Left ventricle myocardium inferior (tissue), 1 donor: Measurements from ENCODE around the gene TMEM209. TPM values are rescaled to one million over a fixed set of nuclear protein-coding genes. Genes with fewer than 3 reads are reported as not detected.
A peak's percentile ranks its signal among the peaks of the same experiment; 100 is the strongest.

Source experiments
- DNase-seq: peaks from one replicate; pipeline ENCODE4 v3.0.0-alpha.2; 2020
- H3K27ac ChIP-seq: fragments of 200-600 bp; replicated peaks from 2 replicates; pipeline ENCODE4 v1.8.0; 2021
- H3K27me3 ChIP-seq: fragments of 200-600 bp; 2 replicates; pipeline ENCODE4 v1.8.0; 2021; ENCODE audit warnings: low read depth
- H3K36me3 ChIP-seq: fragments of 200-600 bp; 2 replicates; pipeline ENCODE4 v1.8.0; 2021
- H3K4me1 ChIP-seq: fragments of 200-600 bp; 2 replicates; pipeline ENCODE4 v1.8.0; 2021
- H3K4me3 ChIP-seq: fragments of 200-600 bp; 2 replicates; pipeline ENCODE4 v1.8.0; 2021; ENCODE audit warnings: mild to moderate bottlenecking, moderate library complexity
- H3K9me3 ChIP-seq: fragments of 200-600 bp; replicated peaks from 2 replicates; pipeline ENCODE4 v1.8.0; 2021
- intact Hi-C: fragments of 100-400 bp; cut with micrococcal nuclease; formaldehyde crosslinking; loops from one replicate; pipeline ENCODE4 v1.11.0; 2022
- total RNA-seq: library from RNA; stranded (reverse); fragmentation: NEBNext Ultra II Directional; extraction: Animal tissue kit (Norgen Biotek cat#: 25700); gene quantifications from one replicate; pipeline ENCODE4 v1.2.1, GENCODE V29; 2021
- TF ChIP-seq, protein P1 (sequence below): fragments of 200-600 bp; IDR thresholded peaks from 2 replicates; pipeline ENCODE4 v1.8.0; 2021; ENCODE audit warnings: antibody characterized with exemption, mild to moderate bottlenecking, borderline replicate concordance
- donor health status: DM: no; HTN: yes; CAD: no; lungs with severe emphysema.

Gene TMEM209
- total RNA-seq, 1 donor from 2014 or later = 9.9 TPM

- Histone ChIP-seq H3K9me3 (no peaks in the 10 kb centered on the region), H3K4me1 (peaks cover 15% of the 10 kb centered on the region), H3K27me3 (no peaks in the 10 kb centered on the region), H3K4me3 (peak overlapping the region; percentile 72), H3K36me3 (peaks cover 20% of the 10 kb centered on the region), H3K27ac (peak overlapping the region; percentile 63)
- no peak for DNase-seq
- TF ChIP-seq, protein P1, sequence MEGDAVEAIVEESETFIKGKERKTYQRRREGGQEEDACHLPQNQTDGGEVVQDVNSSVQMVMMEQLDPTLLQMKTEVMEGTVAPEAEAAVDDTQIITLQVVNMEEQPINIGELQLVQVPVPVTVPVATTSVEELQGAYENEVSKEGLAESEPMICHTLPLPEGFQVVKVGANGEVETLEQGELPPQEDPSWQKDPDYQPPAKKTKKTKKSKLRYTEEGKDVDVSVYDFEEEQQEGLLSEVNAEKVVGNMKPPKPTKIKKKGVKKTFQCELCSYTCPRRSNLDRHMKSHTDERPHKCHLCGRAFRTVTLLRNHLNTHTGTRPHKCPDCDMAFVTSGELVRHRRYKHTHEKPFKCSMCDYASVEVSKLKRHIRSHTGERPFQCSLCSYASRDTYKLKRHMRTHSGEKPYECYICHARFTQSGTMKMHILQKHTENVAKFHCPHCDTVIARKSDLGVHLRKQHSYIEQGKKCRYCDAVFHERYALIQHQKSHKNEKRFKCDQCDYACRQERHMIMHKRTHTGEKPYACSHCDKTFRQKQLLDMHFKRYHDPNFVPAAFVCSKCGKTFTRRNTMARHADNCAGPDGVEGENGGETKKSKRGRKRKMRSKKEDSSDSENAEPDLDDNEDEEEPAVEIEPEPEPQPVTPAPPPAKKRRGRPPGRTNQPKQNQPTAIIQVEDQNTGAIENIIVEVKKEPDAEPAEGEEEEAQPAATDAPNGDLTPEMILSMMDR = no peak
- intact Hi-C loops = no loop called here
Observed at GRCh38 chr7:130140551-130141160, 64.5 kb downstream of the TMEM209 start.

- H3K4me1 ChIP-seq = peaks cover 15% of the 10 kb centered on the region
- no peaks in the 10 kb centered on the region for H3K9me3 ChIP-seq
- intact Hi-C loops = no loop called here
- TF ChIP-seq, protein P1 = no peak
- peaks cover 32% of the 10 kb centered on the region for H3K36me3 ChIP-seq
- DNase-seq = no peak
- no peak overlapping the region for H3K4me3 ChIP-seq
- H3K27ac ChIP-seq = no peak overlapping the region
- no peaks in the 10 kb centered on the region for H3K27me3 ChIP-seq
Observed at GRCh38 chr7:130139193-130139960, 65.8 kb downstream of the TMEM209 start.

DNA sequence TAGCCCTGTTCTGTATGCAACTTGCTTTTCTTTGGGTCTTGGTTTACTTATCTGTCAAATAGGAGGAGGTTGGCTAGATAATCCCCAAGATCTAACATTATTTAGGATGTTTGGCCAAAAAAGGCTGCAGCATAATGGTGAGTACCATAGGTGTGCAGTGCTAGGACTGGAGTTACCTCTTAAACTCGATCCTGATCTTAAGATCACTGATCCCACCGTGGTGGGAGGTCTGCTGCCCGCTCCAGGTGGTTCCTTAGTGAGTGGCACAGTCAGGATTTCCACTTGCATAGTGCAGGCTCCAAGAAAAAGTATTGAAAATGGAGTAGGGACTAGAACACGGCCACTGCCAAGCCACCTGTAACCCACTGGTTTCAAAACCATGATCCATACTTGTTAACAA, 68.0 kb downstream of the TMEM209 start:
- peaks cover 39% of the 10 kb centered on the region for H3K36me3 ChIP-seq

GRCh38 chr7:130136579-130137167, 68.5 kb downstream of the TMEM209 start:
- no peak overlapping the region for H3K4me3 ChIP-seq
- intact Hi-C loops = no loop called here
- peaks cover 41% of the 10 kb centered on the region for H3K36me3 ChIP-seq
- no peak for DNase-seq
- H3K4me1 ChIP-seq = peaks cover 11% of the 10 kb centered on the region
- H3K27ac ChIP-seq = no peak overlapping the region
- H3K9me3 ChIP-seq = no peaks in the 10 kb centered on the region
- TF ChIP-seq, protein P1 = no peak
- no peaks in the 10 kb centered on the region for H3K27me3 ChIP-seq

More for the DNA sequence above, 68.0 kb downstream of the TMEM209 start:
- Histone ChIP-seq H3K27ac (no peak overlapping the region), H3K4me3 (no peak overlapping the region), H3K9me3 (no peaks in the 10 kb centered on the region), H3K27me3 (no peaks in the 10 kb centered on the region), H3K4me1 (peaks cover 15% of the 10 kb centered on the region)
- DNase-seq = no peak
- intact Hi-C loops = no loop called here
- TF ChIP-seq, protein P1 = no peak

DNA sequence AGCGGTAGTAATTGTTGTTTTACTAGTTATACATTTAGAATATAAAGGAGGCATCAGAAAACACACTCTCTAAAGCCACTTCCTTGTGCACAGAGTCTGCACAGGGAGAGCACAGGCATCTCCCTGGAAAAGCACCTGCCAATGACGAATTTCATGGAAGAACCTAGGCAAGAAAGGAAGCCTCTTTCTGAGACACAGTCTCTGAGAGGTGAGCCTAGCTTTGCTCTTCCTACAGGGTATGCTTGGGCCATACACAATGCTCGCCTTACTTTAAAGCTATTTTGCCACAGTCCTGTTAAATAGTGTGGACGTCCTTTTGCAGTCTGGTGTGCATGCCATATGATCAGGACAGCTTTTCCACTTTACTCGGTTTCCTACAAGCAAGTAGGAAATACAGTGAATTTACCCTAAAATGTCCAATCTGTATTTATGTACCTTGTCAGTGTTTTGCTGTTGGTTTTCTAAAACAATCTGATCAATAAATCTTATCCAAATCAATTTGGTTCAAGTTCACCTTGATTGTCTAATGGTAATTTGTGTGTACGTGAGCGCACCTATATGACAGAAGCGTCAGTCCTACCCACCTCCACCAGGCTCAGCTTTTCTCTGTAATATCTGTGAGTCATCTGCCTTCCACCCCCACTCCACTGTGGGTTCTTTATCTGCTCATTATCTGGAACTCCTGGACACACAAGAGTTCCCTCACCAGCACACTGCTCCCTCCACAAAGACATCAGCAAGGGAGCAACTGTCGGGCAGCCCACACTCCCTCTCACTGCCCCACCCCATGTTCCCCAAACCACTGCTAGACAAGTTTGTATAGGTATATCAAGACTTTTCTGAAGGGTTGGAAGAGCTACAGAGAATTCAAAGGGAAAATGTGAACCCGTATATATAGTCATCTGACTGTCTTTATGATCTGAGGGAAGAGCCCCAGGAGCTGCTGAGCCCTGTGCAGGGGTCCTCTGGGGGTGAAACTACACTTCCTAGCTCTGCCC, 69.7 kb downstream of the TMEM209 start:
- H3K4me1 ChIP-seq = no peaks in the 10 kb centered on the region
- no peak overlapping the region for H3K27ac ChIP-seq
- intact Hi-C loops = no loop called here
- TF ChIP-seq, protein P1 = no peak
- peaks cover 53% of the 10 kb centered on the region for H3K36me3 ChIP-seq
- H3K9me3 ChIP-seq = no peaks in the 10 kb centered on the region
- no peaks in the 10 kb centered on the region for H3K27me3 ChIP-seq
- H3K4me3 ChIP-seq = no peak overlapping the region
- DNase-seq = no peak
